CD4-positive, alpha-beta T cell treated with Interleukin-21 for 1 hour (primary cell): ENCODE results near the gene STK11.

Experiments used
- DNase-seq: peaks from one replicate; pipeline ENCODE4 v3.0.0-alpha.2; 2020

The STK11 gene

DNA sequence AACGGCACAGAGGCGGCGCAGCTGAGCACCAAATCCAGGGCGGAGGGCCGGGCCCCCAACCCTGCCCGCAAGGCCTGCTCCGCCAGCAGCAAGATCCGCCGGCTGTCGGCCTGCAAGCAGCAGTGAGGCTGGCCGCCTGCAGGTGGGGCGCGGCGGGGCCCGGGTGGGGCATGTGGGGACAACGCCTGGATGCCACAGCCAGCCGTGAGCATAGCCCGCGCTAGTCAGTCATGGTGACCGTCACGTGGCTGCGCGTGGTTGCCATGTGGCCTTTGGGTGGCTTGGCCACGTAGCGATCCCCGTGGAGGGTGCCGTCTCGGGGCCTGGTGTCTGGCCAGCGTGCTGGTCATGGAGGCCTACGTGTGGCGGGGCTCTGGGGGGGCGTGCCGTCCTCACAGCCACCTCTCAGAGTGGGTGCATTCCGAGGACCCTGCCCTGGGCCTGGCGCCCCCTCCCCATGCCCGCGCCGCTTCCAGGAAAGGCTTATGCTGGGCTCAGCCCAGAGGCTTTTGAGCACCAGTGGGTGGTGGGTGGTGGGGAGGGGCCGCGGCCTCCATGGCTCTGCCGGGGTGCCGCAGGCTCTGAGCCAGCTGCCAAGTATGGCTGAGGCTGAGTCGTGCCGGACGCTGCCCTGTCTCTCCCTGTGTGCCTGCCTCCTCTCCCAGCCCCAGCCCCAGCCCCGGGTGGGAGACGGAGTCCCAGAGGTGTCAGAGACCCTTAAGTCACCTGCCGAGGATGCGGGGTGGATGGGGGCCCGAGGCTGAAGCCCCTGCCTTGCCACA, 21.1 kb downstream of the STK11 start:
- DNase-seq, result no peak

DNA sequence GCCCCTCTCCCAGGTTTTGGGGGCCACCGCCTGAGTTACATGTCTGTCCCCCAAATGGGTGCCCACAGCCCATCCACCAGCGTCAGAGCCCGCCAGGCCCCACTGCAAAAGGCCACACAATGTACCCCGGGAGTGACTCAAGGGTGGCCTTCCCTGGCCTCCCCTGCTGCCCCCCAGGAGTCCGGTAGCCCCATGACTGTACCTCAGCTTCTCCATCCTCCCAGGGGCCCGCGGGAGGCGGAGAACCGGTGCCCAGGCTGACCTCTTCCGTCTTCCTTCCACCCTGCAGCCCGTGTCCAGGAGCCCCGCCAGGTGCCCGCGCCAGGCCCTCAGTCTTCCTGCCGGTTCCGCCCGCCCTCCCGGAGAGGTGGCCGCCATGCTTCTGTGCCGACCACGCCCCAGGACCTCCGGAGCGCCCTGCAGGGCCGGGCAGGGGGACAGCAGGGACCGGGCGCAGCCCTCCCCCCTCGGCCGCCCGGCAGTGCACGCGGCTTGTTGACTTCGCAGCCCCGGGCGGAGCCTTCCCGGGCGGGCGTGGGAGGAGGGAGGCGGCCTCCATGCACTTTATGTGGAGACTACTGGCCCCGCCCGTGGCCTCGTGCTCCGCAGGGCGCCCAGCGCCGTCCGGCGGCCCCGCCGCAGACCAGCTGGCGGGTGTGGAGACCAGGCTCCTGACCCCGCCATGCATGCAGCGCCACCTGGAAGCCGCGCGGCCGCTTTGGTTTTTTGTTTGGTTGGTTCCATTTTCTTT, 21.9 kb downstream of the STK11 start:
- no peak for DNase-seq

DNA sequence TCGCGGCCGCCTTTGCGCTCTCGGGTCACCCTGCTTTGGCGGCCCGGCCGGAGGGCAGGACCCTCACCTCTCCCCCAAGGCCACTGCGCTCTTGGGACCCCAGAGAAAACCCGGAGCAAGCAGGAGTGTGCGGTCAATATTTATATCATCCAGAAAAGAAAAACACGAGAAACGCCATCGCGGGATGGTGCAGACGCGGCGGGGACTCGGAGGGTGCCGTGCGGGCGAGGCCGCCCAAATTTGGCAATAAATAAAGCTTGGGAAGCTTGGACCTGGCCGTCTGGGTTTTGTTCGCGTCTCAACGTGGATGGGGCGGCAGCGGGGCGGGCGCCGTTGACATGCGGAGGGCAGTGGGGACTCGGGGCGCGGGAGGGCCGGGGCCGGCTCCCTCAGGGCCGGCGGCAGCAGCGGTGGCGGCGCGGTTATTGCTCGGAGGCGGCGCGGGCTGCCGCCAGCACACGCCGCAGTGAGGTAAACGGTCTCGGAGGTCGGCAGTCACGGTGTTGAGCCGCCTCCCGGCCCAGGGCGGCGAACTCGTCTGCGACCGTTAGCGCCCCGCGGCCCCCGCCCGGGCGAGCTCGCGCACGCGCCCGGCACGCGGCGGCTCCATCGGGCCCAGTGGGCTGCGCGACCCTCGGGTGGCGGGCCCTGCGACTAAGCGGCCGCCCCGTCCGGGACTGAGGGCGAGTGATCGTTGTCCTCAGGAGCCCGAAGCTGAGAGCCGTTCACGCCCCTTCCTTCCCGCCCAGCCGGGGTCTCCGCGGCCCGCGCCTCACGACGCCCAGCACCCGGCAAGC, 22.8 kb downstream of the STK11 start:
- no peak for DNase-seq

DNA sequence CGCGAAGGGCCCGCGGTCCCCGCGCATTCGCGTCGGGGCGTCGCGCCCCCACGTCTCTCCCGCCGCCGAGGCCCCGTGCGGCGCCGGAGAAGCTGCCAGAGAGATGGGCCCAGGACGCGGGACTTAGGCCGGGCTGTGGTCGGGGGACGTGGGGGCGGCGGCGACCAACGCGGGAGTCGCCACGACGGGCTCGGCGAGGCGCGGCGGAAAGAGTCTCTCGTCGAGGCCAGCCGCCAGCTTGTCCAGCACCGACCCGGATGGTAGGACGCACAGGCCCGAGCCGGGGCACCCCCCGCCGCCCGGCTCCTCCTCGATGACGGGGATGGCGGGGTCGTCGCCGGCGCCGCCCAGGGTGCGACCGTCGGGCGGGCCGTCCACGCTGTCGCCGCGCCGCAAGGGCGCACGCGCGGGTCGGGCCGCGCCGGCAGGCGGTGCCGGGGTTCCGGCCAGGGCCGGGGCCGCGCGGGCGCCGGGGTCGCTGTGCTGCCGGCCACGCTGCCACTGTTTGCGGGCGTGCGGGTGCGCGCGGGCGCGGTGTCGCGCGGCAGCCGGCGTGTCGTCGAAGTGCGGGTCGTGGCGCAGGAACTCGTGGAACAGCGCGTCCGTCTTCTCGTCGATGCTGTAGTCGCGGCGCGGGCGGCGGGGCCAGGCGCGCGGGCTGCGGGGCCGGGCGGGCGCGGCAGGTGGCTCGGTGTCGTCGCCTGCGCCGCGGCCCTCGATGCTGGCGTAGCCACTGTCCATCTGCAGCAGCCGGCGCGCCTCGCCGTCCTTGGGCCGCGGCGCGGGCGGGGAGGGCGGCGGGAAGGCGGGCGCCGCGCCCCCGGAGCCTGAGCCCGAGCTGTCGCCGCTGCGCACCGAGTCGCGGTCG, 23.7 kb downstream of the STK11 start:
- no peak for DNase-seq

DNA sequence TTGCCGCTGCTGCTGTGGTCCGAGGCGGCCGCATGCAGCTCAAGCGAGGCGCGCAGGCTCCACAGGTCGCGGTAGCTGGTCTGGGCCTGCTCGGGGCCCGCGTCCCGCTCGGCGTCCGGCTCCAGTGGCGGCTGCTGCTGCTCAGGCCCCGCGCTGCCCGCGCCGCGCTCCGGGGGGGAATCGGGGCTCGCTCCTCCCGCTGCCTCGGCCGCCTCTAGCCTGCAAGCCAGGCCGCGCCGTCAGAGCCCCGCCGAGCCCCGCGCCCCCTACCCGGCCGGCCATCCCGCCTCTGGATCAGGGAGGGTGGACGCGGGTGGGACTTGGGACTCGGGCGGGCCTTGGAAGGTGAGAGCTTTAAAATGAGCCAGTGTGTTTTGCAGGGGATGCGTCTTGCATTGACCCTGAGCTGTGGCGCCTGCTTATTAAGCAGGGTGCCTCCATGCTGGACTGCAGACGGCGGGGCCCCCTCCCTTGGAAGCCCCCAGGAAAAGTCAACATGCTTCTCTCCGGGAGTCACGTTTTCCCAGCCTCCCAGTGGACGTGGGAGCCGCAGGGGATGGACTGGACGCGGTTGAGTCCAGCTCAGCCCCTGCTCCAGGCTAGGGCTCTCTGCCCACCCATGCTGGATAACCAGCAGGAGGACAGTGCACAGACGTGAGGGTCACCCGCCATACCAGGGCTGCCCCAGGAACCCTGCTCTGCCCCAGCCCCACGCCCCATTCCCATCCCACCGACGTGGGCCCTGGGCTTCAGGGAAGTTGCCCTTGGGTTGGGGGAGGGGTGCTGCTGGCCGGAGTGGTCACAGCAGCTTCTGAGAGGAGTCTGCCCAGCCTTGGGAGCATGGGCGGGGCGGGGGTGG, 24.6 kb downstream of the STK11 start:
- no peak for DNase-seq

DNA sequence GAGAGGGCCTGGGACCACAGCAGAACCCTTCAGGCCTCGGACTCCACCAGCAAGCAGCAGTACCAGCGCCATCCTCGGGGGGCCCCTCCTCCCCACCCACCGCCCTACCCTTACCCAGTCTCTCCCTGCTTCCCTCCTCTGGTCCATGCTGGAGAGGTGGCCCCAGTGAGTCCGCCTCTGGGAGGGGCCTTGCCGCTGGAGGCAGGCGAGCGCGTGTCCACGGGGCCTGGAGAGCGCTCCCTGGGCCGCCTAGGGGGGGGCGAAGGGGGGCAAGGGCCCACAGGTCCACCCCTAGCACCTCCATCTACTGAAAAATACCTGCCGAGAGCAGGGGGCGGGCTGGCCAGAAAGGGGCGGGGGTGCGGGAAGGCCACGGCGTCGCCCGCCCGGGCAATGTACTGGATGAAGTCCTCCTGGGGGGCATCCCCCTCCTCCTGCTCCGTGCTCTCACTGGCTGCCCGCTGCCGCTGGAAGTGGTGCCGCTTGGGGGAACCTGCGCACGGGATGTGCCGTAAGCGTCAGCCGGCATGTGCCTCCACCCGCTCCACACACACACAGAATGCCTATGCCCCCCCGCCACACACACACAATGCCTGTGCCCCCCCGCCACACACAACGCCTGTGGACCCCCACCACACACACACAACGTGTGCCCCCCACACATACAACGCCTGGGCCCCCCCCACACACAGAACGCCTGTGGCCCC, 25.4 kb downstream of the STK11 start:
- DNase-seq, result no peak

DNA sequence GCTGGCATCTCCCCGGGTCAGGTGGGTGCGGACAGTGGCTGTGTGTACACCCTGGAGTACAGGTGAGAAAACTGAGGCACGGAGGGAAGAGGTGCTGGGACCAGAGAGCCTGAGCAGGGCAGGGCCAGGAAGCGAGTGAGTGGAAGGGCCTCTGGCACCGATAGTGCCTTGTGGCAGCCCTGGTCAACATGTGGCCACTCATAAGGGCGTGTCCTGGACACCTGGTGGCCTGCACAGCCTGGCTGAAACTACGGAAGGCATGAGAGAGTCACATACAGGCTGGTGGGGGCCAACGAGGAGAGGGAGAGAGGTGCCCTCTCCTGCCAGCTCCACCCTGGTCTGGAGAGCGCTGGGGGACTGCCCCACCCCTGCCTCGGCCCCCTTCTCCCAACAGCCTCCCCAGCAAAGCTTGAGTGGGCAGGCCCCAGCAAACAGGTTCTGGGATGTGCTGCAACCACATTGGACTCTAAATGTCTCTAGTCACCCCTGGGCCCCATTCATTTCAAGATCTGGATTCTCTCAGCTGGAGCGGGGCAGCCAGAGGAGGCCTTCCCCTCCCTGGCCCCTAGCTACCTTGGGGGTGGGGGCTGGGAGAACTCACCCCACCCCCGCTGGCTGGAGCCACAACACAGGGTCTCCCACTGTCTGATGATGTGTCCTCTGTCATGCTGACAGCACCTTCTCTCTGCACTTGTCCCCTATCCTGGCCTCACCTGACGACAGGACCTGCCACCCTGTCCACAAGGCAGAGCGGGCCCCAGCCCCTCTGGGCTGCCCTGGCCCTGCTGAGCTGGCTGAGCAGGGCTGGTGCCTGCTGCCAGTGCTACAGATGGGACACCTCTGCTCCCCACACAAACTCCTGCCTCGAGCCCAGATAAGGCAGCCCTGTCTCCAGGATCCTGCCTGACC, 26.4 kb downstream of the STK11 start:
- no peak for DNase-seq

DNA sequence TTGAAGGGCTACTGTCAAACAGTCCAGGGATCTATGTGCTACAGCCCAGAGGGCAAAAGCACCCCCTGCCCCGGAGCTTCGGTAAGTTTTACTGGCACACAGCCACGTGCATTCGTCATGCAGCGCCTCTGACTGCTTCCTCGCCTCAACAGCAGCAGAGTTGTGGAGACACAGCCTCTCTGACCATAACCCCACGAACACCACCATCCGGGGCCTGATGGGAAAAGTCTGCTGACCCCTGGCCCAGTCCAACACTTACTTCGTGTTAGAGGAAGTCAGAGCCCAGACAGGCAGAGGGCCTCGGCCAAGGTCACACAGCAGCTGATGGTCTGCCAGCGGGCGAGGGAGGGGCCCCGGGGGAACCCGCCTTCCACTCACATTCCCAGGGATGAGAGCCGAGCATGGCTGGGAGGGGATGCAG, 27.1 kb downstream of the STK11 start:
- no peak for DNase-seq

DNA sequence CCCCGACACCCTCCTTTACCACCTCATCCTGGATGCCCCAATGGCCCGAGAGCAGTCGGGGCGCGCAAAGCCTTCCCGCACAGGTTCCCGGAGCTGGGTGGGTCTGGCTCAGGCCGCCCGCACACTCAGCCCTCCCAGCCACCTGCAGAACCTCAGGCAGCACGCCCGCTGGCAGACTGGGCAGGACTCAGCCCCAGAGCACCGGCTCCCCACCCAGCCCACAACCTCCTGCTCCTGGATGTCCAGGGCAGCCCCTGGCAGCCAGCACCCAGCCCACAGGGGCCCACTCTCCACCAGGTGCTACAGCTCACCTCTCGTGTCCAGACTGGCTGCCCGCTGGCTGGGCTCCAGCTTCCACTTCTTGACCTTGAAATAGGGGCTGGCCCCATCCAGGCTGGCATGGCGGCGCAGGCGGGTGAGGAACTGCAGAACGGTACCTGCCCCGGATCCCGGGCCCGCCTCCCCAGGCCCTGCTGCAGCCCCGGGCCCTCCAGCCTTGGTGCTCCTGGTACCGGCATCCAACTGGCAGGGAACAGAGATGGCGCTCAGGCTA, 27.6 kb downstream of the STK11 start:
- no peak for DNase-seq

DNA sequence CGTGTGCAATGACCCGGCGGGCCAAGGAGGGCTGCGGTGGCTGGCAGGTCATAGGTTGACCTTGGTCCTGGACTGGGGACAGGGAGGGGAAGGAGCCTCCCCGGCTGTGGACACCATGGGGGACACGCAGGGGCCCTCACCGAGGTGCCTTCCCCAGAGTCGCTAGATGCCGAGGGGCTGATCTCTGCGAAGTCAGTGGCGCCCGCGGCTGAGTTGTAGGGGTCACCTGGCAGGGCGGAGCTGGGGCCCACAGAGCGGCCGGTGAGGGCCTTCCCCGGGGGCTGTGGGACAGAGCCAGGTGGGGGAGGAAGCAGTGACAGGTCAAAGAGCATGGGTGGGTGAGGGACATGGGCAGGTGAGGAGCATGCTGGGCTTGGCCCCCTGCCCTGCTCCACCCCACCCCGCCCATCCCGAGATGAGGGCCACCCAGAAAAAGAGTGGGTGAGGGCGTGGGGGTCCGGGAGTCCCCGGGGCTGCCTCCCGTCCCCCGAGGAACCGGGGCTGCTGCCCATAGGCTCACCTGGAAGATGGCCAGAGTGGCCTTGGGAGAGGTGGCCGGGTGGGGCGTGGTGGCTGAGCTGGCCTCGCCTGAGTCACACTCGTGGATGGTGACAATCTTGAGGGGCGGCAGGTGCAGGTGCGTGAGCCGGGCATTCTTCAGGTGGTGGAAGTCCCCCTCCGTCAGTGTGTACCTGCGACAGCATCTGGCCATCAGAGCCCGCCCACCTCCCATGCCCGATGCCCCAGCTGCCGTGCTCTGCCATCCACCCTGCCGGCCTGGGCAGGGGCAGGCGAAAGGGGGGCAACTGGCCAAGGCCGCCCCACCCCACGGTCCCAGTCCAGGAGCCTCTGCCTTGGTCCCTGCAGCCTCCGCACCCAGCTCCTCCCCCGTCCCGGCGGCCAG, 28.7 kb downstream of the STK11 start:
- DNase-seq, result no peak

DNA sequence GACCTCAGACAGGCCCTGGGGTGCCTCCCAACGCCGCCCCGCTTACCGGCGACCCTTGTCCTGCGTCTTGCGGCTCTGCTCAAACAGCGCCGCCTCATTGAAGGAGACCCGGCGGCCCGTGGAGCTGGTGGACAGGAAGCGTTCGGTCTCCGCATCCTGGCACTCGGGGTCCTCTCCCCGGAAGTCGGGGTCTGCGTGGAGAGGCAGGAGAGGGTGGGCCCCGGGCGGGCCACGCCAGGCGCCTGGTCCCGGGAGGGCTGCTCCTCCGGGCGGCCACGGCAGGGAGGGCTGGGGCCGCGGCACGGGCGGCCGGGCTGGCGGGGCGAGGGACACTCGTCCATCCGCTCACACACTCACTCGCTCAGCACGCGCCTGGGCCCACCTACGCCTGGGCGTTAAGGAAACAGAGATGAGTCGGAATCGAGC, 29.4 kb downstream of the STK11 start:
- no peak for DNase-seq

DNA sequence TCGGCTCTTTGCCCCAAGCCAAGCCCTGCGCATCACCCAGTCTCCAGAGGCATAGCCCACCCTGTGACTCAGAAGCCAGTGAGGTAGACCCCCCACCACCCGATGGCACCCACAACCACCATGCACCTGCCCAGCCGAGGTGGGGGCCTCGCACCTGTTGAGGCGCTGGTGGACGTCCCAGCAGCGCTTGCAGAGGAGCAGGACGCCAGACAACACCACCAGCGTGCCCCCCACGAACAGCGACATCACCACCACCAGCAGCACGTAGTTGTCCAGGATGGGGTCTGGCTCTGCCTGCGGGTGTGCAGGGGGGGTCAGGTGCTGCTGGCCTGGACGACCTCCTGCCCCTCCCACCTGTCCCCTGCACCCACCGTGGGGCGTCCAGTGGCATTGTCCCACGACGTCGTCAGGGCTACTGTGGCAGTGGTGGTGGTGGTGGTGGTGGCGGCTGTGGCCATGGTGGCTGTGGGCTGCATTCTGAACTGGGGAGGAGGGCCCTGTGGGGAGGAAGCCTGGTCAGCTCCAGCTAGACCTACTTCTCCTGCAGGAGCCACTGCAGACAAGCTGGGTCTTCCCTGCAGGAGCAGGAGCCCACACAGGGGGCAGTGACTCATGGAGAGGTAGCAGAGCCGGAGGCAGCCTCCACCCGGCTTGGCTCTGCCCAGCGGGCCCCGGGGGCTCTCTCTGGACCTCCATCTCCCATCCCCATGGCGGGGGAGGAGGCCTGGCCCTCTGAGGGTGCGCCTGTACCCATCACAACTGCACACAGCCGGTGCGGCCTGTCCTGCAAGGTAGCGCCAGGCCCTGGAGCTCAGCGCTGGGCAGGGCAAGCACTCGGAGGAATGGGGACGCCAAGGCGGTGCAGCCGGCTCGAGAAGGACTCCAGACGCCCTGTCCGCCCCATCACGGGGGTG, 30.3 kb downstream of the STK11 start:
- DNase-seq, result no peak

DNA sequence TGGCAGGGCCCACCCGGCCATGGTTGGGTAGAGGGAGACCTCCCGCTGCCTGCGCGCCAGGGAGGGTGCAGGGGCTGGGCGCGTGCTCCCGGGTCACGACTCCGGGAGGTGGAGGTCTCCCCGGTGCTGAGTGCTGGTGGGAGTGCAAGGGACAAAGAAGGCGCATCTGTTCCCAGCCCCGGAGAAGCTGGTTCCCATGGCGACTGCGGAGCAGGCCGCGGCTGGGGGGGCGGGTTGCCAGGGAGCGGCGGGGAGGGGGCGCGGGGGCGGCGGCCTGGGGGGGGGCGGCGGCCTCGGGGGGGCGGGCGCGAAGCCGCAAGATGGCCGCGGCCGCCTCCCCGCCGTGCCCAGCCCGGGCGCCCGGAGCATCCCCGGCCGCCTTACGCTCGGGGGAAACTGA, 31.0 kb downstream of the STK11 start:
- no peak for DNase-seq

DNA sequence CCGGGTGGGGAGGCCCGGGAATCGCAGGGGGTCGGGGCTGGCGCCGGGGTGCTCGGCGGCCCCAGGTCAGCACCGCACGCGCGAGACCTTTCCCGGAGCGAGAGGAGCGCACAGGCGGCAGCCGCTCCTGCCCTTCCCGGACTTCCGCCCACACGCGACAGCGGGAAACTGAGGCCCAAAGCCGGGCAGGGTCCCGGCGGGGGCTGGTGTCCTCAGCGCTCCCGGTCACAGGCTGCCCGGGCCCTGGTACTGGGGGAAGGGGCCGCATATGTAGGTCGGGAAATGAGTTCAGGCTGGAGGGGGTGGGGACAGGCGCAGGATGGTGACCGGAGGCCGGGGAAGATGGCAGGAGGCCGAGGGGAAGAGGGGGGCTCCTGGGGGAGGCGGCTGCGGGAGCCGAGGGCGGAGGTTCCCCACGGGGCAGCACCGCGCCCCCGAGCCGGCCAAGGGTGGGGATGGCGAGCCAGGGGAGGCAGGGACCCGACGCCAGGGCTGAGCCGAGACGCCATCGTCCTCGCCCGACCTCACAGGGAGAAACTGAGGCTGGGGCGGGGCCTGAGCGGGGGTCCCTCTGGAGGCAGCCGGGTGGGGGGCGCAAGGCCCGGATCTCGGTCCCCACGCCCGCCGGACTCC, 31.6 kb downstream of the STK11 start:
- DNase-seq, result no peak

DNA sequence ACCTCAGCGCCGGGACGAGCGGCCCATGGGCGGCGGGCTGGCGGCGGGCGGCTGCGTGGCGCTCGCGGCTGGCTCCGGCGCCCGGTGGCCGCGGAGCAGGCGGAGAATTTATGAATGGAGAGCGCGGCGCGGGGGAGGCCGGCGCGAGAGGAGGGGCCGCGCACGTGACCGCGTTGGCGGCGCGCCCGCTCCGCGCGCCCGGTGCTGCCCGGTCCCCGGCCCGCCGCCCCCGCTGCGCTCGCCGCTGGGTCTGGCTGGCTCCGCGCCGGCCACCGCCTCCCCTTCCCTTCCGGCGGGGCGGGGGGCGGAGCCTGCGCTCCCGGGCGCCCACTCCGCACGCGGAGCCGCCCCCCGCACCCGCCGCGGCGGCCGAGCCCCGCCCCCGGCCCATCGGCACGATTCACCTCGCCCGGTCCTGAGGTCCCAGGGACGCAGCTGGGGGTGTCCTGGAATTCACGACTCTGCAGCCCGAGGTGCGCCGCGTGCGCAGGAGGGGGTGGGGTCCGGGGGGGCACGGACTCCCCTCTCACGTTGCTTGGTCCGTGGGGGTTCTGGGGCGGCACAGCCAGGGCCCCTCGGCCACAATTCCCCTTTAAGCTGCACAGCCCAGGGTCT, 32.3 kb downstream of the STK11 start, which contains the start of gene CBARP:
TSS of gene CBARP (minus strand) at position 252 of the 615 bp plus-strand sequence. CDS start 1,905 bp downstream, outside the sequence.
- DNase-seq, result peak; percentile 41
